GM12878 (cell line): ENCODE results near the gene ADGRV1. TPM values are rescaled to one million over a fixed set of nuclear protein-coding genes. Genes with fewer than 3 reads are reported as not detected.

Experiments used
- ATAC-seq: fragments of 200-7000 bp; cut with Tn5 transposase; 3 replicates; pipeline ENCODE4 v1.9.1; 2020; ENCODE audit warnings: mild to moderate bottlenecking, moderate library complexity
- BruUV-seq: library from RNA; stranded (reverse); fragments of 400-500 nt; replicated peaks from 2 replicates; lab custom pipeline; 2021; lab: Mats Ljungman, UMichigan
- CTCF ChIA-PET: fragments of 300-600 bp; sonication (Branson Sonifier 250); formaldehyde crosslinking; extraction: SDS; loops from one replicate; lab custom pipeline; 2021; ENCODE audit warnings: inconsistent platforms; lab: Yijun Ruan, JAX
- POLR2A ChIA-PET: fragments of 350-600 bp; formaldehyde crosslinking; extraction: SDS; loops from one replicate; lab custom pipeline; 2021; ENCODE audit warnings: inconsistent platforms; lab: Charles Lee
- RAD21 ChIA-PET: fragments of 300-600 bp; sonication (Branson Sonifier 250); formaldehyde crosslinking; loops from one replicate; lab custom pipeline; 2023; ENCODE audit warnings: antibody characterized with exemption; ENCODE audit not compliant: unreplicated experiment; lab: Charles Lee
- SMC1A ChIA-PET: fragments of 300-600 bp; sonication (Branson Sonifier 250); formaldehyde crosslinking; loops from one replicate; lab custom pipeline; 2023; ENCODE audit not compliant: unreplicated experiment, uncharacterized antibody; lab: Charles Lee
- DNase-seq: peaks from one replicate; pipeline ENCODE4 v3.0.0-alpha.2; 2011; ENCODE audit warnings: low read depth, low spot score
- FAIRE-seq: peaks from 3 replicates; lab custom pipeline; 2011; peaks lifted over from hg19 to GRCh38; lab: Jason Lieb, UNC
- H2AFZ ChIP-seq: 2 replicates; pipeline ENCODE4 v1.6.0; 2011; ENCODE audit warnings: low read depth, low read length, control low read depth; ENCODE audit not compliant: control insufficient read depth
- H3K27ac ChIP-seq: 2 replicates; pipeline ENCODE4 v1.5.1; 2011; ENCODE audit warnings: control low read depth; ENCODE audit not compliant: control insufficient read depth, insufficient read depth
- H3K27me3 ChIP-seq, 2 experiments: replicated peaks in 1 of 2; 2 replicates each; pipeline versions ENCODE4 v1.6.0 to v1.6.1; 2011; ENCODE audit warnings: low read length in 1 of 2; ENCODE audit not compliant: control insufficient read depth in 2 of 2, insufficient read depth in 2 of 2
- H3K36me3 ChIP-seq, 2 experiments: 2 replicates each; pipeline ENCODE4 v1.5.1; 2011; ENCODE audit warnings: low read length in 1 of 2; ENCODE audit not compliant: control insufficient read depth in 2 of 2, insufficient read depth in 2 of 2
- H3K4me1 ChIP-seq: 2 replicates; pipeline ENCODE4 v1.6.1; 2011; ENCODE audit warnings: mild to moderate bottlenecking, low read length, moderate library complexity, mixed read lengths; ENCODE audit not compliant: control insufficient read depth, insufficient read depth
- H3K4me2 ChIP-seq: 2 replicates; pipeline ENCODE4 v1.6.0; 2011; ENCODE audit warnings: control low read depth; ENCODE audit not compliant: control insufficient read depth, insufficient read depth
- H3K4me3 ChIP-seq: fragments of 200-600 bp; sonication (generic); 2 replicates; pipeline ENCODE4 v1.5.1; 2016
- H3K79me2 ChIP-seq: 2 replicates; pipeline ENCODE4 v1.6.0; 2011; ENCODE audit warnings: low read length; ENCODE audit not compliant: control insufficient read depth, insufficient read depth
- H3K9ac ChIP-seq: 2 replicates; pipeline ENCODE4 v1.8.0; 2011; ENCODE audit warnings: low read length, control low read depth, mixed read lengths; ENCODE audit not compliant: control insufficient read depth, insufficient read depth
- H3K9me3 ChIP-seq: replicated peaks from 3 replicates; pipeline ENCODE4 v1.5.1; 2011; ENCODE audit warnings: mild to moderate bottlenecking, low read length; ENCODE audit not compliant: control insufficient read depth, insufficient read depth
- H4K20me1 ChIP-seq: 2 replicates; pipeline ENCODE4 v1.6.0; 2011; ENCODE audit not compliant: control insufficient read depth, insufficient read depth
- CBX5 ChIP-seq: sonication (generic); IDR thresholded peaks from 2 replicates; pipeline ENCODE4 v1.6.1; 2016; ENCODE audit warnings: low read depth, moderate library complexity, mild to moderate bottlenecking, inconsistent platforms
- CEBPB ChIP-seq, 2 experiments: fragments of 150-350 bp in 1 of 2; IDR thresholded peaks; 2 replicates each; pipeline ENCODE4 v1.6.1; 2012 to 2014; ENCODE audit warnings: low read depth in 2 of 2, low read length in 2 of 2, borderline replicate concordance in 1 of 2, inconsistent platforms in 1 of 2
- CUX1 ChIP-seq: IDR thresholded peaks from 2 replicates; pipeline ENCODE4 v1.6.1; 2012; ENCODE audit warnings: improper control_type of control experiment, low read depth, low read length; ENCODE audit not compliant: insufficient replicate concordance
- EZH2 ChIP-seq: IDR thresholded peaks from 2 replicates; pipeline ENCODE4 v1.6.1; 2012; ENCODE audit warnings: low read depth, mild to moderate bottlenecking, control low read depth, inconsistent platforms, low read length, borderline replicate concordance; ENCODE audit not compliant: control insufficient read depth
- GATAD2B ChIP-seq: fragments of 450-650 bp; conservative IDR thresholded peaks from 2 replicates; pipeline ENCODE4 v1.6.1; 2017; ENCODE audit warnings: low read depth, mild to moderate bottlenecking, moderate library complexity
- HDAC6 ChIP-seq: fragments of 200-600 bp; sonication (generic); IDR thresholded peaks from one replicate; pipeline ENCODE4 v1.8.0; 2017; ENCODE audit warnings: antibody characterized with exemption; ENCODE audit not compliant: unreplicated experiment
- MAX ChIP-seq: IDR thresholded peaks from 2 replicates; pipeline ENCODE4 v1.6.1; 2012; ENCODE audit warnings: low read depth, low read length, improper control_type of control experiment
- NR2C1 ChIP-seq: fragments of 450-650 bp; IDR thresholded peaks from 2 replicates; pipeline ENCODE4 v1.6.1; 2017; ENCODE audit warnings: antibody characterized with exemption, mild to moderate bottlenecking, moderate library complexity
- NR2C2 ChIP-seq: IDR thresholded peaks from 2 replicates; pipeline ENCODE4 v1.6.1; 2011; ENCODE audit warnings: borderline replicate concordance, low read depth; ENCODE audit not compliant: control insufficient read depth, insufficient read length
- RCOR1 ChIP-seq: conservative IDR thresholded peaks from 2 replicates; pipeline ENCODE4 v1.6.1; 2012; ENCODE audit warnings: low read depth, low read length, improper control_type of control experiment
- SUZ12 ChIP-seq: fragments of 200-600 bp; sonication (generic); IDR thresholded peaks from one replicate; pipeline ENCODE4 v1.6.1; 2018; ENCODE audit warnings: antibody characterized with exemption, mild to moderate bottlenecking; ENCODE audit not compliant: unreplicated experiment
- ZNF384 ChIP-seq: IDR thresholded peaks from 2 replicates; pipeline ENCODE4 v1.6.1; 2012; ENCODE audit warnings: low read depth, mild to moderate bottlenecking, low read length, improper control_type of control experiment, borderline replicate concordance
- ZNF687 ChIP-seq: fragments of 450-650 bp; IDR thresholded peaks from 2 replicates; pipeline ENCODE4 v1.6.1; 2017; ENCODE audit warnings: mild to moderate bottlenecking, moderate library complexity
- WGBS: methylation state at CpG from one replicate; pipeline ENCODE4 v1.1.6; 2016; ENCODE audit warnings: low lambda C conversion rate; ENCODE audit not compliant: insufficient replicate concordance, insufficient coverage; ENCODE audit errors: missing lambda C conversion rate; 5-methylcytosine and 5-hydroxymethylcytosine counted together
- in situ Hi-C: fragments of 300-500 bp; cut with MboI; formaldehyde crosslinking; loops from 9 replicates; pipeline ENCODE4 v1.14.3; 2018; ENCODE audit warnings: mixed read lengths
- intact Hi-C: fragments of 100-400 bp; cut with micrococcal nuclease; formaldehyde crosslinking; loops from one replicate; pipeline ENCODE4 v1.14.2; 2022; ENCODE audit not compliant: unreplicated experiment
- polyA plus RNA-seq, 11 experiments: library from polyadenylated mRNA; depleted of rRNA in 4 of 11; unstranded in 6 of 11; stranded (reverse) in 5 of 11; fragments of >200 nt; fragmentation: Nextera tagmentation in 4 of 11; fragmentation: Illumina TruSeq in 1 of 11; extraction: Ambion mirVana in 4 of 11; extraction: Trizol in 1 of 11; gene quantifications; 1 replicate in 1 of 11; 2 replicates in 10 of 11; pipeline versions ENCODE4 v1.2.1 to v1.2.3, GENCODE V29; 2011 to 2016; ENCODE audit warnings: inconsistent platforms in 2 of 11, missing spikeins in 2 of 11, low read depth in 1 of 11
- total RNA-seq, 4 experiments: library from RNA; depleted of rRNA in 3 of 4; stranded (reverse); fragments of >200 nt in 3 of 4; fragmentation: Illumina TruSeq in 1 of 4; extraction: Trizol in 1 of 4; gene quantifications; 2 replicates each; pipeline versions ENCODE4 v1.2.1 to v1.2.3, GENCODE V29; 2013 to 2021

The ADGRV1 gene
- total and polyA plus RNA-seq, 10 of the 15 experiments (the other 5 are each of a cell fraction or from before 2014, with no cell fraction given): 0.04 to 8.1 (median 0.16) TPM; not detected in 1

- ChIA-PET RAD21 (no interaction called here), SMC1A (interaction anchor here (1.4 to 1.5 kb wide), 2 partner anchors 10 to 16 kb away, joined by 3 read pairs; no protein-coding TSS in a partner anchor), POLR2A (no interaction called here), CTCF (interaction anchor here (1.5 kb wide), 1 partner anchor 9 kb away, joined by 6 read pairs; no protein-coding TSS in a partner anchor)
- Histone ChIP-seq H4K20me1 (no peaks in the 10 kb centered on the region), H2AFZ (no peak overlapping the region), H3K27me3 (no peaks in the 10 kb centered on the region), H3K79me2 (no peaks in the 10 kb centered on the region), H3K4me3 (no peak overlapping the region), H3K9me3 (no peaks in the 10 kb centered on the region), H3K4me1 (no peaks in the 10 kb centered on the region), H3K4me2 (no peak overlapping the region), H3K9ac (no peak overlapping the region), H3K27ac (no peak overlapping the region), H3K36me3 (no peaks in the 10 kb centered on the region)
- FAIRE-seq (no peak), ATAC-seq (no peak), DNase-seq (no peak)
- intact Hi-C loops: no loop called here
- 5% methylated on average over 4 of the region's 4 CpGs for WGBS
- in situ Hi-C loops: no loop called here
- BruUV-seq: no TSS peak
- TF ChIP-seq NR2C2 (no peak), MAX (no peak), EZH2 (no peak), GATAD2B (no peak), CUX1 (no peak), ZNF384 (no peak), SUZ12 (no peak), RCOR1 (no peak), CBX5 (no peak), ZNF687 (no peak), HDAC6 (no peak), CEBPB (IDR thresholded peaks at IDR 0.05; ENCODE audit: borderline replicate concordance in 1 of 2, low read depth in 2 of 2, low read length in 2 of 2) (no peak), NR2C1 (no peak)
Measured at GRCh38 chr5:91016954-91017700, 458.5 kb downstream of the ADGRV1 start.
